NCI-H2081 treated with DMSO at 0.1 percent for 48 hours (cell line): ENCODE data around the gene C1QA.
A peak's percentile ranks its signal among the peaks of the same experiment; 100 is the strongest.

ENCODE experiments used
- DNase-seq: peaks from one replicate; lab custom pipeline; 2025; lab: John Stamatoyannopoulos, UW

Gene C1QA

DNA sequence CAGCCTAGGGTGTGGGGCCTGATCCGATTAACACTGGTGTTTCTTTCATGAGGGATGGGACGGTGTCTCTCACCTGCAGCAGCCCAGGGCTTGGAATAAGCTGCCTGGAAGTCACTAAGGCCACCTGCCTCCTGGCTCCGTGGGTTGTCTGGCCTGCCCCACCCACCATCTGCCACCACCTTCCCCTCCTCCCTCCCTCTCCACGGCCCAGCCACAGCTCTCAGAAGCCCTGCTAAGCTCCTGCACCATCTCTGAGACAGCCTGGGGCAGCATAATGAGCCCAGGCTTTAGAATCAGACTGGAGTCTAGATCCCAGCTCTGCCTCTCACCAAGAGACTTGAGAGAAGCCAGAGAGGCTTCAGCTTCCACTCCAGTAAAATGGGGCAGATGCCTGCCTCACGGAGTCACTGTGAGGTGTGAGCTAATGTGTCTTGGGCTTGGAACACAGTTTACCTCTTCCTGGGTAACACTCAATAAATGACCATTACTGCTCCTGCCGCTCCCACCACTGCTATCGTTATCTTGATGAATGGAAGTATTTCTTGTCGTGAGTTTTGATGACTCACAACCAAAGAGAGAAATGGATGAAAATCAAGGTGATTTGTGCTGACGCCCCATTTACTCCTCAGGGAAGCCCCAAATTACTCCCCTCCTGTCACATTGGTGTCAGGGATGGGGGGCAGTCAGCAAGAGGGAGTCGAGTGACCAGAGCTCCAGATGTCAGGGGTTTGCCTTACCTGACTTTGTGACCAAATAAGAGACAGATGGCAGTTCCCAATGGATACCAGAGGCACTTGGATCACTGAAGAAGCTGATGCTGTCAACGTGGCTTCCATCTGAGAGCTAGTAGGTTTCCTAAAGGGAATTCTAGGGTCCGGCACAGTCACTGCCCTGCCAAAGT lies 23.5 kb upstream of the C1QA start:
- DNase-seq = no peak

DNA sequence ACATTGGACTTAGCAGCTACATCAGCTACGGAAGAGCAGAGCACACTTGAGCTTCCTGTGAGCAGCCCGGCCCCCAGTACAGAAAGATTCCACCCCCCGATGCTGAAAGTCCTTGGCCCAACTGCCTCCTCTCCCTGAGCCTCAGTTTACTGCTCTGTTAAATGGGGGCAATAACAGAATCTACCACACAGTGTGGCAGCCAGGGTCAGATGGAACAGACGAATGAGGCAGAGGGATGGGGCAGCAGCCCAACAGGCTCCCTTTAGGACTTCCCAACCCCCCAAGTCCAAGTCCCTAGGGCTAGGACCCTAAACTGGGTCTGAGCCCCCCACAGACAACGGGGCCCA lies 22.9 kb upstream of the C1QA start:
- DNase-seq = no peak

- DNase-seq = no peak
Observed at GRCh38 chr1:22613951-22614350, 22.5 kb upstream of the C1QA start.

DNA sequence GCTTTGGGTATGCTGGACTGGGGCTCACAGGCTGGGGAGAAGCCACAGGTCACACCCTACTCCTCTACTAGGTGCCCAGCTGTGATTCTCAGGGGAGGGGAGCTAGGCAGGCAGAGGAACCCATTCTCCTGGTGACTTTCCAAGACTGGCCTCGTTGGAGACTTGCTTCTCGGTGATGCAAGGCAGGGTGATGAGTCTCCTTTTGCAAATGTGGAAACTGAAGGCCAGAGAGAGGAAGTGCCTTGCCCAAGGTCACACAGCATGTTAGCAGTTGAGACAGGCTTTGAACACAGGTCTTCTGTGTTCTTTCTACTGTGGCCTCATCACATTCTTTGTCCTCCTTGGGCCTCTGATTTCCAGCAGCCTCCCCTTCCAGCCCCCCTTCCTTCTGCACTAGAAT lies 20.5 kb upstream of the C1QA start:
- no peak for DNase-seq

- no peak for DNase-seq
Observed at GRCh38 chr1:22616571-22616970, 19.9 kb upstream of the C1QA start.

- DNase-seq = no peak
Observed at GRCh38 chr1:22618056-22618455, 18.4 kb upstream of the C1QA start.

- DNase-seq = no peak
Observed at GRCh38 chr1:22619252-22619651, 17.2 kb upstream of the C1QA start.

DNA sequence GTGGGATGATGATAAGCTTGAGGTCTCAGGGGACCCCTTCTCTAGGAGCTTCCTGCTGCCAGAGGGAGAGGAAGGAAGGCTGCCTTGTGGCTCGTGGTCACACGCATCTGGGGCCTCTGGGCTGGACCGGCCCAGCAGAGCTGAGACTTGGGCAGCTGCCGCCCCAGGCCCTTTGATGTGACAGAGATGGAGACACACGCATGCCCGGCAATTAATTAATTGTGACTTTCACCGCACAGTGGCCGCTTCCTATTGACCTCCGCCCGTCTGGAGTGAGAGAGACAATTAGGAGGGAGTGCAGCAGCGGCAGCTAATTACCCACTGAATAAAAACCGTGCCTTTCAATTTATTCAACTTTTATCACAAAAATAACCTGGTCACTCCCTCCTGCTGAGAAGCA lies 16.6 kb upstream of the C1QA start:
- DNase-seq = no peak

DNA sequence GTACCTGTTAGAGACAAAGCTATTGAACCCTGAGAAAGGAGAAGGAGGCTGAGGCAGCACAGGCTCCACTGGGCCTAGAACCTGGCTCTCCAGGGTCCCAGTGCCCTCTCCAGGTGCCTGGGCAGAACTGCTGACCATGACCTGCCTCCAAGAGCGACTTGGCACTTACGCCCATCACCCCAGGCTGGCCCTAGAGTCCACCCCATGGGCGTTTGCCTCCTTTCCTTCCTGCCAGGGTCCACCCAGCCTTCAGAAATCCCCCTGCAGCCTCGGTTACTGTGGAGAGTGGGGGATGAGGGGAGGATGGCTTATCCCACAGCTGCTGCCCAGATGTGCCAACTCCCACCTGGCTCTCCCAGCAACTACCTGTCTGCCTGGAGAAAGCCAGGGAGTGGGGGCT lies 14.7 kb upstream of the C1QA start:
- DNase-seq = no peak

DNA sequence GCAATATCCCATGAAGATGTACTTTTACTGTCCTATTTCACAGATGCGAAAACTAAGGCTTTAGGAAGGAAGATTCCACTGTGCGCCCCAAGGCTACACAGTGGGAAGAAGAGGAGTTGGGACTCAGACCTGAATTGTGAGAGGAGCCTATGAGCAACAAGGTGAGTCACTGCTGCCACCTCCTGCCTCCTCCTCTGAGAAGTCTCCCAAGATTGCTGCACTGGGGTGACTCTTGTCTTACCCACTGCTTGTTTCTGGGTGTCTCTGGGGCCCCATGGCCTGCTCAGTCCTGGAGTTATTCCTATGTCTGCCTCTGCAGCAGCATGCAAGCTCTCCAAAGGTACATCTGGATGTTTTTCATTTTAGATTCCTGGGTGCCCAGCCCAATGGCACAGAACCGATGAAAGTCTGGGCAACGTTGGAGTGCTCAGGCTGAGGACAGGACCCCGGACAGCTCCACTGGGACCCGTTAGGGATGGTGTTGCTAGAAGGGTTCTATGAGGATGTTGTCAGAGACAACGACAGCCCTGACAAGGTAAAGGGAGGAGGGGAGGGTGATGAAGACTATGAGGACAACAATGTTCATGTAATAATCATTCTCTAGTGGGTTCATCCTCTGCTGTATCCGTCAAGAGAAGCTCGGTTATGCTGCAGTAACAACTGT lies 11.0 kb upstream of the C1QA start:
- DNase-seq = no peak

- DNase-seq = no peak
Observed at GRCh38 chr1:22626237-22627157, 9.9 kb upstream of the C1QA start.

GRCh38 chr1:22627331-22627730 lies 9.1 kb upstream of the C1QA start:
- DNase-seq = peak; percentile 24

DNA sequence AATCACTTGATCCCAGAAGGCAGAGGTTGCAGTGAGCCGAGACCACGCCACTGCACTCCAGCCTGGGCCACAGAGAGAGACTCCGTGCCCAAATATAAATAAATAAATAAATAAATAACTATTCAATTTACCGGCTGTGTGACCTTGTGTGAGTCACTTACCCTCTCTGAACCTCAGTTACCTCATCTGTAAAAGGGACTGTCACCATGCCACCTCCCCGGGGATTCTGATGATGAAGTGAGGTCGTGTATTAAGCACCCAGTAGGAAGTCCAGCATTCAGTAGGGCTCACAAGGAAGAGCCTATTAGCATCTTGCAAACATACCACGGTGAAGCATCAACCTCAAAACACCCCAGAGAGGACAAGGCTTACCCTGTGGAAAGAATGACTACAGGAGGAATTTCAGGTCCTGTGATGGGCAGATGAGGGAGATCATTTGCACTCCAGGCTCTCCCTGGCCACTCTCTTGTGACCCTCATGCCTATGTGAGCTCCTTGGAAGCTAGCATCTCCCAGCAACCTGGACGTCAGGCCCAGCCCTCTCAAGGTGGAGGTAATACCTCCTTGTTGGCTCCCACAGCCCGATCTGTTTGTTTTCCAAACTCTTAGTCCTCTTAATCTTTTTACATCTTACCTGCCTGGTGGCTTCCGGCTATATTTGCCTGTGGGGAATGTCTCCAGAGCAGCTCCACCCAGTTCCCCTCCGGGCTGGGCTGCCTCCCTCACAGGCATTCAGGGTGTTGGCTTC lies 7.6 kb upstream of the C1QA start:
- DNase-seq = no peak

GRCh38 chr1:22629886-22630285 lies 6.5 kb upstream of the C1QA start:
- no peak for DNase-seq

DNA sequence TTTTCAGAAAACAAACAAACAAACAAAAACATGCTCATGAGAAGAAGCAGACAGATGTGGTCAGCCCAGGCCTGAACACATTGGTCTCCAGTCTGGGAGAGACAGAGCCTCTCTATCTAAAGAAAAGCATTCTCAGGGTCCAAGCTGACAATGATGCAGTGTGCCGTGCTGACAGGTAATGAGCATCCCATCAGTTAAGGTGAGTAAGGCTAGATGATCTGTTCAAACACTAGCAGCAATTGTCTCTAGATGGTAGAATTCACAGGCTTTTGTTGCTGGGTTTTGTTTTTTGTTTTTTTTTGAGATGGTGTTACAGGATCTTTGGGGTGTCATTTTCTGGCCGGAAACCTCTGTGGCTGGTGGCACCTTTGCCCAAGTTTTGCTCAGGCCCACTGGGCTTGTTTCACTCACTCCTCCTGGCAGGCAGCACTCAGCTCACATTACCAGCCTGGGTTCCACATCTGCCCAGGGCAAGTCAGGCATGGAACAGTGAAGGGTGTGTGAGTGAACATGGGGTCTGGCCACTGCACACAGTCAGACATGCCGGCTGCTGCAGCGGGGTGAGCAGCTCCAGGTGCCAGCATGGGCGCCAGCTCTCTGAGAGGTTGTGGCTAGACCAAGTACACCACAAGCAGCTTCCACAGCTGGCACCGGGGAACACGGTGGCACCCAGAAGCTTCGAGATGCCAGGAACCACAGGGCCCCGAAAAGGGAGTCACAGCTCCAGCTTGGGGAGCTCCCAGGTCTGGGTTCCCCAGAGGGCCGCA lies 2.5 kb upstream of the C1QA start:
- no peak for DNase-seq

- DNase-seq = no peak
Observed at GRCh38 chr1:22635436-22635835, 992 bp upstream of the C1QA start.

DNA sequence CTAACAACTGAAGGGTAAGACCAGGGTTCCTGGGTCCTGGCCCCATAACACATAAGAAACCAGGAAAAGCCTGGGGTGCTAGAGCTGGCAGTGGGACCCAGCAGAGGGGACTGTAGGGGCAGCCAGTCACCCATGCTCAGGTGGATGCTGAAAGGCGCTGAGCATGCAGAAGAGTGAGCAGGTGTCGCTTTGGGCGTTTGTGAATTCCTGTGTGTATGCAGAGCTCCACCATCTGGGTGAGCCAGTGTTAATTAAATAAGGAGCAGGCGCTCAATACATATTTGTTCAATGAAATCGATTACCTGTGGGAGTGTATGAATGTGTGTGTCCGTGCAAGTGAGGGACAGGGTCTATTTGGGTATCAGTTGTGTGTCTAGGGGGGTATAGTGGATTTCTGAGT lies 499 bp downstream of the C1QA start:
- peak; percentile 27 for DNase-seq

DNA sequence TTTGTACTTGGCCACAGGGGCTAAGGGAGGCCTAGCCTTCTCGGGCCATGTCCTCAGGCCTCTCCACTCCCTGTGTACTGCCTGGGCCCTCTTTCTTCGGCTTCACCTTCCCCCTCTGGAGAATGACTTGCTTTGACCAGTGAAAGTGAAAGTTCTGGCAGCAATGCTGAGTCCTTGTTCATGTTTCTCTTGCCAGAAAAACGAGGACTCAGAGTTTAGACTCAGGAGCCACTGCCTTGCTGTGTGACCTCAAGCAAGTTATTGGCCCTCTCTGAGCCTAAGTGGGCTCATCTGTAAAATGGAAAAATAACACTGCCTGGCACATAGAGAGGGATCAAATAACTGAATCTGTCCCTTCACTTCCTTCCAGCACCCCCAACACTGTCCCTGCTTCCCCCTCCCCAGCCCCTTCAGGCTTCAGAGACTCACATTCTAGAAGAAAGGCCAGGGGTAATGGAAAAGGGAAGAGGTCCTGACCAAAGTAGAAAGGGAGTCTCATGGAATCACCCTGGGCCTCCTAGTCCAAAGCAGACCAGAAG lies 1.5 kb downstream of the C1QA start:
- no peak for DNase-seq

GRCh38 chr1:22638476-22639234 lies 2.2 kb downstream of the C1QA start:
- no peak for DNase-seq

GRCh38 chr1:22639286-22639685 lies 2.9 kb downstream of the C1QA start:
- DNase-seq = no peak
